Large intestine (tissue), 3 donors: Measurements from ENCODE around the gene KCTD21. TPM values are rescaled to one million over a fixed set of nuclear protein-coding genes. Genes with fewer than 3 reads are reported as not detected.
A peak's percentile ranks its signal among the peaks of the same experiment; 100 is the strongest.

Experiments
- DNase-seq, 2 donors: peaks; one replicate each; pipeline versions ENCODE4 v3.0.0 to v3.0.0-alpha.2; 2013
- H3K27ac ChIP-seq: one replicate; pipeline ENCODE4 v1.5.1; 2013; ENCODE audit warnings: low read length
- H3K27me3 ChIP-seq: 2 replicates; pipeline ENCODE4 v1.6.1; 2013; ENCODE audit warnings: low read length; ENCODE audit not compliant: control insufficient read depth, insufficient read depth
- H3K36me3 ChIP-seq: 2 replicates; pipeline ENCODE4 v1.6.1; 2013; ENCODE audit warnings: low read length; ENCODE audit not compliant: control insufficient read depth, insufficient read depth
- H3K4me1 ChIP-seq: one replicate; pipeline ENCODE4 v1.6.1; 2013; ENCODE audit warnings: low read length; ENCODE audit not compliant: control insufficient read depth, insufficient read depth
- H3K4me3 ChIP-seq: one replicate; pipeline ENCODE4 v1.5.1; 2013; ENCODE audit warnings: low read length
- H3K9me3 ChIP-seq: one replicate; pipeline ENCODE4 v1.6.1; 2013; ENCODE audit warnings: mild to moderate bottlenecking, low read depth, low read length, moderate library complexity; ENCODE audit not compliant: control insufficient read depth
- WGBS: methylation state at CpG from one replicate; pipeline ENCODE4 v1.1.5; 2013; ENCODE audit warnings: low lambda C conversion rate; ENCODE audit not compliant: insufficient coverage; 5-methylcytosine and 5-hydroxymethylcytosine counted together
- polyA plus RNA-seq: library from polyadenylated mRNA; unstranded; fragments of 120-200 nt; gene quantifications from one replicate; pipeline ENCODE4 v1.2.1, GENCODE V29; 2013

Gene KCTD21
- polyA plus RNA-seq, 1 donor, result 5.2 TPM

GRCh38 chr11:78139422-78140391, 48.7 kb downstream of the KCTD21 start, which contains the start of gene ALG8:
Gene ALG8 (minus strand): TSS chr11:78139626. CDS start chr11:78139588, 38 bp downstream.
- Histone ChIP-seq H3K9me3 (no peaks in the 10 kb centered on the region), H3K27ac (peak within 1 kb of the TSS; percentile 48), H3K4me1 (peaks cover 4% of the 10 kb centered on the region), H3K36me3 (peaks cover 2% of the 10 kb centered on the region), H3K27me3 (no peaks in the 10 kb centered on the region), H3K4me3 (peak within 1 kb of the TSS; percentile 63)
- peak; percentile 96 to 97 for DNase-seq
- WGBS, result 4% methylated on average over 4 of the region's 52 CpGs

DNA sequence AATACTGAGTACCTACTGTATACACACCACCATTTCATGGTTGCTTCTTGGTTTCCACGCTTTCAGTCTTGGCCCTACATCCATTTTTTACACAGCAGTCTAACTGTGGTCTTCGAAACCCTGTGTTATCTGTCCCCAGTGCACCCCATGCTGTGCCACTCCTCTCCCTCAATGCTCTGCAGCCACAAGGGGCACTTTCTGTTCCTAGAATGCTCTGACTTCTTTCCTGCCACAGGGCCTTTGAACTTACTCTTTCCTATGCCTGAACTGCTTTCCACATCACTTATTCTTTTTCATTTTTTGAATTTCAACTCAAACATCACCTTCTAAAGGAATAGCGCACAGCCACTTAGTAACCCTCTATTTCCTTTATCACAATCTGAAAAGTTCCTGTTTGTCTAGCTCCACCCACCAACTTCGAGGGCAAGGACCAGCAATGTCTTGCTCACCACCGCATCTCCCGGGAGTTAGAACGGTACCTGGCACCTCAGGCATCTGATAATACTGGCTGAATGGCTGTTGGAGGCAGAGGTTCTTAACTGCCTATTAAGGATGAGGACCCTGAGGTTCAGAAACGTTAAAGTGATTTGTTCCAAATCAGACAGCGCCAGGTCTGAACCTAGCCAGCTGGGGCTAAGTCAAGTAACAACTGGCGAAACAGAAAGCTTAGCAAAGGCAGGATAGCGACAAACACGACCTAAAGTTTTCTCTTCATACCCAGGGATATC, 49.6 kb downstream of the KCTD21 start:
- peak in 1 of 2 donors; percentile 44 for DNase-seq
- peak overlapping the region; percentile 48 for H3K27ac ChIP-seq
- no peaks in the 10 kb centered on the region for H3K27me3 ChIP-seq
- H3K36me3 ChIP-seq, result peaks cover 2% of the 10 kb centered on the region
- H3K4me1 ChIP-seq, result peaks cover 4% of the 10 kb centered on the region
- H3K9me3 ChIP-seq, result no peaks in the 10 kb centered on the region
- 67% methylated on average over 2 of the region's 12 CpGs for WGBS
- H3K4me3 ChIP-seq, result peak overlapping the region; percentile 63

DNA sequence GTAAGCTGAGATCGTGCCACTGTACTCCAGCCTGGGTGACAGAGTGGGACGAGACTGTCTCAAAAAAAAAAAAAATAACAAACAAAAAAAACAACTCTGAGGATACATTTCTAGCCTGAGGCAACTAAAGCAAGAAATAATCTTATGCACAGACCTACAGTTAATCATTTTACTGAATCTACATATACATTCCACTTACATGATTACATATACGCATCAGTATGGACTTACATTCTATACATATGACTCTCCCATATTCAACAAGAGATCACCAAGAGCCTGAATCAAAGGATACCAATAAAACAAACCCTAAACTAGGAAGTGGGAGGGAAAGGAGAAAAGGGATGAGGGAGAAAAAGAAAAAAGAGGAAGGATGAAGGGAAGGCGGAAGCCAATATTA, 50.1 kb downstream of the KCTD21 start:
- WGBS, result 82% methylated on average over 3 of the region's 4 CpGs
- no peaks in the 10 kb centered on the region for H3K27me3 ChIP-seq
- peaks cover 2% of the 10 kb centered on the region for H3K36me3 ChIP-seq
- DNase-seq, result no peak
- H3K9me3 ChIP-seq, result no peaks in the 10 kb centered on the region
- H3K4me1 ChIP-seq, result peaks cover 4% of the 10 kb centered on the region
- H3K4me3 ChIP-seq, result no peak overlapping the region
- H3K27ac ChIP-seq, result no peak overlapping the region

DNA sequence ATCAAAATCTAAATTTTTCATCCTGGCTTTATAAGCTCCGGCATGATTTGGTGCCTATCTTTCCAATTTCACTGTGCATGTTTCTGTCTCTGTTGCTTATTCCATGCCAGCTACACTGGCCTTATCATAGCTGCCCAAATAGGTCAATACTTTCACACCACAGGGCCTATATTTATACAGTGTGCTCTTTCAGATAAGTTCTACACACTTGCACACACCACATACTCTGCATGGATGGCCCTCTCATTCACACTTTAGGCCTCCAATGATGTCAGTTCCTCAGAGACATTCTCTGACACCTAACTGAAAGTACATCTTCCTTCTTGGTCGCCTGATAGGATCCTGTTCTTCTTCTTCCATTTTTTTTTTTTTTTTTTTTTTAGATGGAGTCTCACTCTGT, 56.0 kb downstream of the KCTD21 start:
- DNase-seq, result no peak
- no peak overlapping the region for H3K4me3 ChIP-seq
- no peaks in the 10 kb centered on the region for H3K9me3 ChIP-seq
- no peaks in the 10 kb centered on the region for H3K27me3 ChIP-seq
- no peak overlapping the region for H3K27ac ChIP-seq
- no peaks in the 10 kb centered on the region for H3K4me1 ChIP-seq
- WGBS, result 100% methylated on average over 1 of the region's 2 CpGs
- peaks cover 2% of the 10 kb centered on the region for H3K36me3 ChIP-seq

GRCh38 chr11:78131956-78132355, 56.5 kb downstream of the KCTD21 start:
- no peaks in the 10 kb centered on the region for H3K9me3 ChIP-seq
- H3K27me3 ChIP-seq, result no peaks in the 10 kb centered on the region
- 100% methylated on average over 1 of the region's 3 CpGs for WGBS
- H3K4me1 ChIP-seq, result no peaks in the 10 kb centered on the region
- H3K27ac ChIP-seq, result no peak overlapping the region
- DNase-seq, result no peak
- no peak overlapping the region for H3K4me3 ChIP-seq
- peaks cover 2% of the 10 kb centered on the region for H3K36me3 ChIP-seq

- no CpG with 5 or more reads among the region's 3 CpGs for WGBS
- no peak overlapping the region for H3K4me3 ChIP-seq
- H3K36me3 ChIP-seq, result peaks cover 8% of the 10 kb centered on the region
- no peaks in the 10 kb centered on the region for H3K27me3 ChIP-seq
- H3K9me3 ChIP-seq, result no peaks in the 10 kb centered on the region
- H3K4me1 ChIP-seq, result no peaks in the 10 kb centered on the region
- no peak for DNase-seq
- H3K27ac ChIP-seq, result no peak overlapping the region
These were observed 61.0 kb downstream of the KCTD21 start for GRCh38 chr11:78127403-78127802.

Other genes with a start within 250 kb of the KCTD21 start
- 30.3 TPM for gene INTS4, start 194.0 kb downstream of the KCTD21 start, polyA plus RNA-seq
- gene KCTD14, start 165.3 kb downstream of the KCTD21 start, polyA plus RNA-seq, result 3.1 TPM
- 0.10 TPM for gene THRSP, start 124.8 kb downstream of the KCTD21 start, polyA plus RNA-seq
- 164 TPM for gene NDUFC2, start 108.8 kb downstream of the KCTD21 start, polyA plus RNA-seq
- 35.3 TPM for gene ALG8, start 49.0 kb downstream of the KCTD21 start, polyA plus RNA-seq
- gene USP35, start 293 bp upstream of the KCTD21 start, polyA plus RNA-seq, result 2.9 TPM
- gene GAB2, start 229.2 kb upstream of the KCTD21 start, polyA plus RNA-seq, result 10.7 TPM